ENCODE data around the gene ARHGAP44.
"Not testable (repeated sequence)": the region's sequence is repeated elsewhere in the genome, so short reads cannot be mapped to it uniquely, and the experiment has no call there.

Gene ARHGAP44

GRCh38 chr17:12826431-12826830, 37.1 kb downstream of the ARHGAP44 start:
- no peak for DNase-seq

GRCh38 chr17:12830777-12831247, 41.5 kb downstream of the ARHGAP44 start:
- no peak for DNase-seq

- no peak for DNase-seq
These were observed 42.5 kb downstream of the ARHGAP44 start for GRCh38 chr17:12831839-12832238.

- DNase-seq: no peak
These were observed 49.7 kb downstream of the ARHGAP44 start for GRCh38 chr17:12839042-12839441.

- no peak for DNase-seq
These were observed 53.6 kb downstream of the ARHGAP44 start for GRCh38 chr17:12842936-12843335.

- DNase-seq: no peak
These were observed 61.7 kb downstream of the ARHGAP44 start for GRCh38 chr17:12850996-12851395.

- no peak for DNase-seq
These were observed 62.7 kb downstream of the ARHGAP44 start for GRCh38 chr17:12851901-12852435.

GRCh38 chr17:12853921-12854320, 64.6 kb downstream of the ARHGAP44 start:
- no peak for DNase-seq

- no peak for DNase-seq
These were observed 67.1 kb downstream of the ARHGAP44 start for GRCh38 chr17:12856416-12856815.

- no peak for DNase-seq
These were observed 68.3 kb downstream of the ARHGAP44 start for GRCh38 chr17:12857592-12857991.

- DNase-seq: no peak
These were observed 70.2 kb downstream of the ARHGAP44 start for GRCh38 chr17:12859520-12859919.

GRCh38 chr17:12865769-12866168, 76.5 kb downstream of the ARHGAP44 start:
- no peak for DNase-seq

GRCh38 chr17:12866244-12866643, 76.9 kb downstream of the ARHGAP44 start:
- no peak for DNase-seq

- no peak for DNase-seq
These were observed 78.4 kb downstream of the ARHGAP44 start for GRCh38 chr17:12867726-12868125.

GRCh38 chr17:12873415-12874125, 84.3 kb downstream of the ARHGAP44 start:
- not testable (repeated sequence) for DNase-seq

- no peak for DNase-seq
These were observed 88.8 kb downstream of the ARHGAP44 start for GRCh38 chr17:12877953-12878669.

- not testable (repeated sequence) for DNase-seq
These were observed 89.8 kb downstream of the ARHGAP44 start for GRCh38 chr17:12879096-12879495.

GRCh38 chr17:12883472-12883871, 94.2 kb downstream of the ARHGAP44 start:
- DNase-seq: no peak

- DNase-seq: no peak
These were observed 97.8 kb downstream of the ARHGAP44 start for GRCh38 chr17:12887088-12887487.

GRCh38 chr17:12896180-12896785, 107.0 kb downstream of the ARHGAP44 start:
- no peak for DNase-seq

GRCh38 chr17:12898110-12898509, 108.8 kb downstream of the ARHGAP44 start:
- no peak for DNase-seq

- DNase-seq: no peak
These were observed 110.3 kb downstream of the ARHGAP44 start for GRCh38 chr17:12899604-12900003.

GRCh38 chr17:12900474-12900873, 111.2 kb downstream of the ARHGAP44 start:
- DNase-seq: no peak

- DNase-seq: no peak
These were observed 112.7 kb downstream of the ARHGAP44 start for GRCh38 chr17:12902046-12902445.
